ENCODE results near the gene SEZ6L2.
"Not testable (repeated sequence)": the region's sequence is repeated elsewhere in the genome, so short reads cannot be mapped to it uniquely, and the experiment has no call there.

SEZ6L2 gene

GRCh38 chr16:29909851-29910250 lies 10.5 kb upstream of the SEZ6L2 start:
- H3K4me1 ChIP-seq (ENCODE audit: control insufficient read depth, insufficient read depth, low read length): peaks cover 12% of the 10 kb centered on the region; the same call in 1 of the 2 replicates
- peaks cover 10% of the 10 kb centered on the region for H3K36me3 ChIP-seq (ENCODE audit: control insufficient read depth, insufficient read depth, low read length)
- not testable (repeated sequence) for H3K27me3 ChIP-seq (ENCODE audit: control insufficient read depth, insufficient read depth, low read length); H3K27ac ChIP-seq (ENCODE audit: low read depth, low read length); H3K9ac ChIP-seq (ENCODE audit: low read length); H3K9me3 ChIP-seq (ENCODE audit: control insufficient read depth, insufficient read depth, low read depth, low read length); H3K4me3 ChIP-seq (ENCODE audit: low read depth, low read length)

- Histone ChIP-seq H3K4me1 (ENCODE audit: control insufficient read depth, insufficient read depth, low read length) (peaks cover 12% of the 10 kb centered on the region; the same call in 1 of the 2 replicates), H3K9me3 (ENCODE audit: control insufficient read depth, insufficient read depth, low read depth, low read length) (no peaks in the 10 kb centered on the region), H3K9ac (ENCODE audit: low read length) (no peak overlapping the region), H3K4me3 (ENCODE audit: low read depth, low read length) (no peak overlapping the region), H3K36me3 (ENCODE audit: control insufficient read depth, insufficient read depth, low read length) (peaks cover 15% of the 10 kb centered on the region), H3K27ac (ENCODE audit: low read depth, low read length) (no peak overlapping the region), H3K27me3 (ENCODE audit: control insufficient read depth, insufficient read depth, low read length) (no peaks in the 10 kb centered on the region)
These were observed 10.0 kb upstream of the SEZ6L2 start for GRCh38 chr16:29909391-29909790.

- no peak overlapping the region for H3K27ac ChIP-seq (ENCODE audit: low read depth, low read length)
- H3K9me3 ChIP-seq (ENCODE audit: control insufficient read depth, insufficient read depth, low read depth, low read length): no peaks in the 10 kb centered on the region
- H3K4me3 ChIP-seq (ENCODE audit: low read depth, low read length): no peak overlapping the region
- no peaks in the 10 kb centered on the region for H3K27me3 ChIP-seq (ENCODE audit: control insufficient read depth, insufficient read depth, low read length)
- no peak overlapping the region for H3K9ac ChIP-seq (ENCODE audit: low read length)
- peaks cover 16% of the 10 kb centered on the region for H3K36me3 ChIP-seq (ENCODE audit: control insufficient read depth, insufficient read depth, low read length)
- H3K4me1 ChIP-seq (ENCODE audit: control insufficient read depth, insufficient read depth, low read length): peaks cover 12% of the 10 kb centered on the region; the same call in 1 of the 2 replicates
These were observed 9.4 kb upstream of the SEZ6L2 start for GRCh38 chr16:29908719-29909220.

GRCh38 chr16:29907973-29908372 lies 8.6 kb upstream of the SEZ6L2 start:
- Histone ChIP-seq H3K36me3 (ENCODE audit: control insufficient read depth, insufficient read depth, low read length) (peaks cover 19% of the 10 kb centered on the region), H3K27me3 (ENCODE audit: control insufficient read depth, insufficient read depth, low read length) (no peaks in the 10 kb centered on the region), H3K9ac (ENCODE audit: low read length) (no peak overlapping the region), H3K27ac (ENCODE audit: low read depth, low read length) (no peak overlapping the region), H3K4me1 (ENCODE audit: control insufficient read depth, insufficient read depth, low read length) (peaks cover 12% of the 10 kb centered on the region; the same call in 1 of the 2 replicates), H3K4me3 (ENCODE audit: low read depth, low read length) (no peak overlapping the region), H3K9me3 (ENCODE audit: control insufficient read depth, insufficient read depth, low read depth, low read length) (no peaks in the 10 kb centered on the region)

- Histone ChIP-seq H3K9me3 (ENCODE audit: control insufficient read depth, insufficient read depth, low read depth, low read length) (no peaks in the 10 kb centered on the region), H3K4me3 (ENCODE audit: low read depth, low read length) (no peak overlapping the region), H3K27ac (ENCODE audit: low read depth, low read length) (no peak overlapping the region), H3K36me3 (ENCODE audit: control insufficient read depth, insufficient read depth, low read length) (peaks cover 19% of the 10 kb centered on the region), H3K4me1 (ENCODE audit: control insufficient read depth, insufficient read depth, low read length) (peaks cover 10% of the 10 kb centered on the region; the same call in 1 of the 2 replicates), H3K9ac (ENCODE audit: low read length) (no peak overlapping the region), H3K27me3 (ENCODE audit: control insufficient read depth, insufficient read depth, low read length) (no peaks in the 10 kb centered on the region)
These were observed 7.3 kb upstream of the SEZ6L2 start for GRCh38 chr16:29906520-29907244.

- no peak overlapping the region for H3K9ac ChIP-seq (ENCODE audit: low read length)
- no peak overlapping the region for H3K4me3 ChIP-seq (ENCODE audit: low read depth, low read length)
- H3K4me1 ChIP-seq (ENCODE audit: control insufficient read depth, insufficient read depth, low read length): peaks cover 13% of the 10 kb centered on the region; the same call in 1 of the 2 replicates
- H3K9me3 ChIP-seq (ENCODE audit: control insufficient read depth, insufficient read depth, low read depth, low read length): no peaks in the 10 kb centered on the region
- H3K36me3 ChIP-seq (ENCODE audit: control insufficient read depth, insufficient read depth, low read length): peaks cover 19% of the 10 kb centered on the region
- no peak overlapping the region for H3K27ac ChIP-seq (ENCODE audit: low read depth, low read length)
- H3K27me3 ChIP-seq (ENCODE audit: control insufficient read depth, insufficient read depth, low read length): no peaks in the 10 kb centered on the region
These were observed 6.3 kb upstream of the SEZ6L2 start for GRCh38 chr16:29905668-29906067.

- Histone ChIP-seq H3K9ac (ENCODE audit: low read length) (no peak overlapping the region), H3K36me3 (ENCODE audit: control insufficient read depth, insufficient read depth, low read length) (peaks cover 19% of the 10 kb centered on the region), H3K27me3 (ENCODE audit: control insufficient read depth, insufficient read depth, low read length) (no peaks in the 10 kb centered on the region), H3K9me3 (ENCODE audit: control insufficient read depth, insufficient read depth, low read depth, low read length) (no peaks in the 10 kb centered on the region), H3K27ac (ENCODE audit: low read depth, low read length) (no peak overlapping the region), H3K4me1 (ENCODE audit: control insufficient read depth, insufficient read depth, low read length) (peaks cover 13% of the 10 kb centered on the region; the same call in 1 of the 2 replicates), H3K4me3 (ENCODE audit: low read depth, low read length) (no peak overlapping the region)
These were observed 5.6 kb upstream of the SEZ6L2 start for GRCh38 chr16:29904947-29905346.

- Histone ChIP-seq H3K9ac (ENCODE audit: low read length) (no peak overlapping the region), H3K27ac (ENCODE audit: low read depth, low read length) (no peak overlapping the region), H3K9me3 (ENCODE audit: control insufficient read depth, insufficient read depth, low read depth, low read length) (no peaks in the 10 kb centered on the region), H3K4me1 (ENCODE audit: control insufficient read depth, insufficient read depth, low read length) (peaks cover 13% of the 10 kb centered on the region; the same call in 1 of the 2 replicates), H3K36me3 (ENCODE audit: control insufficient read depth, insufficient read depth, low read length) (peaks cover 19% of the 10 kb centered on the region), H3K27me3 (ENCODE audit: control insufficient read depth, insufficient read depth, low read length) (no peaks in the 10 kb centered on the region), H3K4me3 (ENCODE audit: low read depth, low read length) (no peak overlapping the region)
These were observed 4.2 kb upstream of the SEZ6L2 start for GRCh38 chr16:29903590-29903989.

- Histone ChIP-seq H3K4me3 (ENCODE audit: low read depth, low read length) (peak overlapping the region; percentile 88), H3K4me1 (ENCODE audit: control insufficient read depth, insufficient read depth, low read length) (peaks cover 15% of the 10 kb centered on the region), H3K9me3 (ENCODE audit: control insufficient read depth, insufficient read depth, low read depth, low read length) (no peaks in the 10 kb centered on the region), H3K27ac (ENCODE audit: low read depth, low read length) (no peak overlapping the region), H3K9ac (ENCODE audit: low read length) (peak overlapping the region; percentile 66), H3K36me3 (ENCODE audit: control insufficient read depth, insufficient read depth, low read length) (peaks cover 16% of the 10 kb centered on the region), H3K27me3 (ENCODE audit: control insufficient read depth, insufficient read depth, low read length) (no peaks in the 10 kb centered on the region)
These were observed 2.2 kb upstream of the SEZ6L2 start for GRCh38 chr16:29901607-29901945.

GRCh38 chr16:29900888-29901606 lies 1.7 kb upstream of the SEZ6L2 start:
- Histone ChIP-seq H3K36me3 (ENCODE audit: control insufficient read depth, insufficient read depth, low read length) (peaks cover 14% of the 10 kb centered on the region), H3K27ac (ENCODE audit: low read depth, low read length) (no peak overlapping the region), H3K9ac (ENCODE audit: low read length) (peak overlapping the region; percentile 66), H3K9me3 (ENCODE audit: control insufficient read depth, insufficient read depth, low read depth, low read length) (no peaks in the 10 kb centered on the region), H3K4me1 (ENCODE audit: control insufficient read depth, insufficient read depth, low read length) (peaks cover 15% of the 10 kb centered on the region), H3K27me3 (ENCODE audit: control insufficient read depth, insufficient read depth, low read length) (no peaks in the 10 kb centered on the region), H3K4me3 (ENCODE audit: low read depth, low read length) (peak overlapping the region; percentile 88)

Measured in HUES6 (cell line).